ENCODE measurements around the gene TDRD9. TPM values are rescaled to one million over a fixed set of nuclear protein-coding genes. Genes with fewer than 3 reads are reported as not detected.

TDRD9 gene
- total RNA-seq, 1 donor from 2014 or later: 2.5 TPM

GRCh38 chr14:104041430-104042104, 113.3 kb downstream of the TDRD9 start:
- ATAC-seq (no peak), DNase-seq (ENCODE audit: missing footprints) (no peak)
- intact Hi-C loops (cut with DNase I): no loop called here

GRCh38 chr14:104044016-104044415, 115.8 kb downstream of the TDRD9 start:
- ATAC-seq: no peak
- no peak for DNase-seq (ENCODE audit: missing footprints)
- intact Hi-C loops (cut with DNase I): no loop called here

GRCh38 chr14:104047761-104048160, 119.5 kb downstream of the TDRD9 start:
- DNase-seq (ENCODE audit: missing footprints) (no peak), ATAC-seq (no peak)

GRCh38 chr14:104048758-104049507, 120.7 kb downstream of the TDRD9 start:
- intact Hi-C loops (cut with DNase I): no loop called here
- ATAC-seq: peak; percentile 83
- no peak for DNase-seq (ENCODE audit: missing footprints)

More at GRCh38 chr14:104047761-104048160, 119.5 kb downstream of the TDRD9 start:
- intact Hi-C loops (cut with DNase I): no loop called here

- intact Hi-C loops (cut with DNase I): no loop called here
- DNase-seq (ENCODE audit: missing footprints): no peak
- peak; percentile 59 for ATAC-seq
Observed at GRCh38 chr14:104049576-104050240, 121.5 kb downstream of the TDRD9 start.

- no peak for DNase-seq (ENCODE audit: missing footprints)
- intact Hi-C loops (cut with DNase I): no loop called here
- ATAC-seq: no peak
Observed at GRCh38 chr14:104051092-104051813, 123.0 kb downstream of the TDRD9 start.

- no peak for DNase-seq (ENCODE audit: missing footprints)
- intact Hi-C loops (cut with DNase I): no loop called here
- no peak for ATAC-seq
Observed at GRCh38 chr14:104054222-104054905, 126.1 kb downstream of the TDRD9 start.

GRCh38 chr14:104062281-104062680, 134.0 kb downstream of the TDRD9 start:
- DNase-seq (ENCODE audit: missing footprints): no peak
- intact Hi-C loops (cut with DNase I): no loop called here

GRCh38 chr14:104064003-104064402, 135.7 kb downstream of the TDRD9 start:
- DNase-seq (ENCODE audit: missing footprints) (no peak), ATAC-seq (no peak)
- intact Hi-C loops (cut with DNase I): no loop called here

More at GRCh38 chr14:104062281-104062680, 134.0 kb downstream of the TDRD9 start:
- ATAC-seq: no peak

GRCh38 chr14:104066279-104066678, 138.0 kb downstream of the TDRD9 start:
- intact Hi-C loops (cut with DNase I): no loop called here
- no peak for DNase-seq (ENCODE audit: missing footprints)
- ATAC-seq: no peak

- ATAC-seq: no peak
- intact Hi-C loops (cut with DNase I): no loop called here
- DNase-seq (ENCODE audit: missing footprints): no peak
Observed at GRCh38 chr14:104066719-104067295, 138.6 kb downstream of the TDRD9 start.

GRCh38 chr14:104069541-104069940, 141.3 kb downstream of the TDRD9 start:
- intact Hi-C loops (cut with DNase I): no loop called here
- ATAC-seq: no peak

GRCh38 chr14:104072586-104072985, 144.3 kb downstream of the TDRD9 start:
- ATAC-seq (no peak), DNase-seq (ENCODE audit: missing footprints) (no peak)
- intact Hi-C loops (cut with DNase I): no loop called here

More at GRCh38 chr14:104069541-104069940, 141.3 kb downstream of the TDRD9 start:
- DNase-seq (ENCODE audit: missing footprints): no peak

GRCh38 chr14:104073764-104074163, 145.5 kb downstream of the TDRD9 start:
- ATAC-seq (no peak), DNase-seq (ENCODE audit: missing footprints) (no peak)
- intact Hi-C loops (cut with DNase I): no loop called here

GRCh38 chr14:104075530-104076151, 147.4 kb downstream of the TDRD9 start:
- ATAC-seq (no peak), DNase-seq (ENCODE audit: missing footprints) (no peak)
- intact Hi-C loops (cut with DNase I): loop anchor here (5.0 kb wide), 1 partner anchor 487 kb away; no protein-coding TSS in a partner anchor

GRCh38 chr14:104076743-104077142, 148.5 kb downstream of the TDRD9 start:
- no peak for ATAC-seq
- DNase-seq (ENCODE audit: missing footprints): no peak
- intact Hi-C loops (cut with DNase I): loop anchor here (5.0 kb wide), 1 partner anchor 486 kb away; no protein-coding TSS in a partner anchor

- DNase-seq (ENCODE audit: missing footprints): peak; percentile 90
- intact Hi-C loops (cut with DNase I): loop anchor here (1.0 to 5.0 kb wide), 3 partner anchors 53 to 563 kb away; no protein-coding TSS in a partner anchor
- peak; percentile 88 for ATAC-seq
Observed at GRCh38 chr14:104078031-104078455, 149.8 kb downstream of the TDRD9 start.
